ENCODE results near the gene FHAD1. TPM values are rescaled to one million over a fixed set of nuclear protein-coding genes. Genes with fewer than 3 reads are reported as not detected.

Gene FHAD1
- total and polyA plus RNA-seq, 9 of the 15 experiments (the other 6 are each of a cell fraction or from before 2014, with no cell fraction given): 0.32 to 2.1 (median 1.5) TPM; not detected in 1

DNA sequence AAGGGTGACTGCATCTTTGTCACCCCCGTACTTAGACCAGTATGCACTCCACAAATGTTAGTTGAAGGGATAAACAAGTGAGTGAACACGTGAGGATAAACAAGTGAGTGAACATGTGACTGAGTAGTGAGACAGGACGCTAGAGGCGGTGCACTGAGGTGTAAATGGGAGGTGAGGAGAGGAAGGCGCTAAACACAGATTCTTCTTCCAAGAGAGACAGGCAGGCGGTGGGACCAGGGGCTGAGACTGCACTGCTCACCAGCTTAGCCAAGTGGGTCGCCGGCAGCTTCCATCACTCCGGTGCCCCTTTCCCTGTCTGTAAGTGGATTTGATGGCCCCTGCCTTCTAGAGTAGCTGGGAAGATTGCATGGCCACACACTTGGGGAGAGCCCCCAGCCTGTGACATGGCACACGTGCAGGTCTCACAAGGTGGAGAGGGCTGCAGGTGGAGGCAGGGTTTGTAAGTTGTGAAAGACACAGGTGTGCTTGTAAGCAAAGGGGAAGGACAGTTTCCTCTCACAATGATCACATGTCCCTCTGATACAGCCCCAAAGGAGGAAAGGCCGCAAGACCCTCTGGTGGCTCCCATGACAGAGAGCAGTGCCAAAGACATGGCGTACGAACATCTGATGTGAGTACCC, 115.2 kb downstream of the FHAD1 start:
- ChIA-PET POLR2A (interaction anchor here (0.8 kb wide), 1 partner anchor 11 kb away, joined by 3 read pairs; no protein-coding TSS in a partner anchor), CTCF (ENCODE audit: low intra/inter-chr PET ratio) (no interaction called here)
- no peak overlapping the region for H3K4me3 ChIP-seq
- H3K9ac ChIP-seq (ENCODE audit: insufficient read depth in 1 of 2, low read depth in 2 of 2, low read length in 2 of 2): no peak overlapping the region
- H3K79me2 ChIP-seq (ENCODE audit: control insufficient read depth, insufficient read depth, low read length): no peaks in the 10 kb centered on the region
- no peak overlapping the region for H3K4me2 ChIP-seq (ENCODE audit: insufficient read depth, low read length)
- no peak overlapping the region for H2AFZ ChIP-seq (ENCODE audit: low read depth, low read length)
- ATAC-seq: no peak
- H3K9me3 ChIP-seq (replicated peaks; ENCODE audit: control insufficient read depth, insufficient read depth, low read depth, low read length): no peaks in the 10 kb centered on the region
- peaks cover 3 to 29% of the 10 kb centered on the region in 2 experiments for H3K27me3 ChIP-seq (ENCODE audit: control insufficient read depth in 2 of 2, insufficient read depth in 2 of 2, low read length in 2 of 2)
- no peaks in the 10 kb centered on the region for H3K36me3 ChIP-seq (ENCODE audit: control insufficient read depth, insufficient read depth, low read length)
- H3K9me1 ChIP-seq (ENCODE audit: control insufficient read depth, insufficient read depth, low read length): no peaks in the 10 kb centered on the region
- in situ Hi-C loops (cut with MboI): no loop called here
- no peak for FAIRE-seq
- DNase-seq (ENCODE audit: extremely low read depth in 1 of 4, low spot score in 3 of 4): no peak
- WGBS (ENCODE audit: insufficient coverage, low coverage, missing lambda C conversion rate): 35% methylated on average over 13 of the region's 13 CpGs
- intact Hi-C loops (cut with micrococcal nuclease): no loop called here
- H3K27ac ChIP-seq (ENCODE audit: extremely low read depth, low read depth, low read length): no peak overlapping the region
- BruUV-seq (replicated peaks): no TSS peak
- H3K4me1 ChIP-seq (replicated peaks in 1 of 2; ENCODE audit: control insufficient read depth in 2 of 2, insufficient read depth in 2 of 2, low read length in 2 of 2): peaks cover 12 to 13% of the 10 kb centered on the region in 2 experiments
- TF ChIP-seq, protein P1, sequence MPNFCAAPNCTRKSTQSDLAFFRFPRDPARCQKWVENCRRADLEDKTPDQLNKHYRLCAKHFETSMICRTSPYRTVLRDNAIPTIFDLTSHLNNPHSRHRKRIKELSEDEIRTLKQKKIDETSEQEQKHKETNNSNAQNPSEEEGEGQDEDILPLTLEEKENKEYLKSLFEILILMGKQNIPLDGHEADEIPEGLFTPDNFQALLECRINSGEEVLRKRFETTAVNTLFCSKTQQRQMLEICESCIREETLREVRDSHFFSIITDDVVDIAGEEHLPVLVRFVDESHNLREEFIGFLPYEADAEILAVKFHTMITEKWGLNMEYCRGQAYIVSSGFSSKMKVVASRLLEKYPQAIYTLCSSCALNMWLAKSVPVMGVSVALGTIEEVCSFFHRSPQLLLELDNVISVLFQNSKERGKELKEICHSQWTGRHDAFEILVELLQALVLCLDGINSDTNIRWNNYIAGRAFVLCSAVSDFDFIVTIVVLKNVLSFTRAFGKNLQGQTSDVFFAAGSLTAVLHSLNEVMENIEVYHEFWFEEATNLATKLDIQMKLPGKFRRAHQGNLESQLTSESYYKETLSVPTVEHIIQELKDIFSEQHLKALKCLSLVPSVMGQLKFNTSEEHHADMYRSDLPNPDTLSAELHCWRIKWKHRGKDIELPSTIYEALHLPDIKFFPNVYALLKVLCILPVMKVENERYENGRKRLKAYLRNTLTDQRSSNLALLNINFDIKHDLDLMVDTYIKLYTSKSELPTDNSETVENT (CRISPR knock-in tag; IDR thresholded peaks at IDR 0.05): no peak
- TF ChIP-seq, protein P2, sequence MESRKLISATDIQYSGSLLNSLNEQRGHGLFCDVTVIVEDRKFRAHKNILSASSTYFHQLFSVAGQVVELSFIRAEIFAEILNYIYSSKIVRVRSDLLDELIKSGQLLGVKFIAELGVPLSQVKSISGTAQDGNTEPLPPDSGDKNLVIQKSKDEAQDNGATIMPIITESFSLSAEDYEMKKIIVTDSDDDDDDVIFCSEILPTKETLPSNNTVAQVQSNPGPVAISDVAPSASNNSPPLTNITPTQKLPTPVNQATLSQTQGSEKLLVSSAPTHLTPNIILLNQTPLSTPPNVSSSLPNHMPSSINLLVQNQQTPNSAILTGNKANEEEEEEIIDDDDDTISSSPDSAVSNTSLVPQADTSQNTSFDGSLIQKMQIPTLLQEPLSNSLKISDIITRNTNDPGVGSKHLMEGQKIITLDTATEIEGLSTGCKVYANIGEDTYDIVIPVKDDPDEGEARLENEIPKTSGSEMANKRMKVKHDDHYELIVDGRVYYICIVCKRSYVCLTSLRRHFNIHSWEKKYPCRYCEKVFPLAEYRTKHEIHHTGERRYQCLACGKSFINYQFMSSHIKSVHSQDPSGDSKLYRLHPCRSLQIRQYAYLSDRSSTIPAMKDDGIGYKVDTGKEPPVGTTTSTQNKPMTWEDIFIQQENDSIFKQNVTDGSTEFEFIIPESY (CRISPR knock-in tag; IDR thresholded peaks at IDR 0.05): peak; percentile 56
- TF ChIP-seq NR1H2 (CRISPR knock-in tag; IDR thresholded peaks at IDR 0.05): no peak
- TF ChIP-seq U2AF2 (optimal IDR thresholded peaks at IDR 0.05; ENCODE audit: low read depth, low read length): no peak
- no peak for TF ChIP-seq RUNX1 (IDR thresholded peaks at IDR 0.05; ENCODE audit: low read depth)
- no peak for TF ChIP-seq KDM4B (IDR thresholded peaks at IDR 0.05; ENCODE audit: borderline replicate concordance in 2 of 2, low read depth in 1 of 2)
- TF ChIP-seq, protein P3, sequence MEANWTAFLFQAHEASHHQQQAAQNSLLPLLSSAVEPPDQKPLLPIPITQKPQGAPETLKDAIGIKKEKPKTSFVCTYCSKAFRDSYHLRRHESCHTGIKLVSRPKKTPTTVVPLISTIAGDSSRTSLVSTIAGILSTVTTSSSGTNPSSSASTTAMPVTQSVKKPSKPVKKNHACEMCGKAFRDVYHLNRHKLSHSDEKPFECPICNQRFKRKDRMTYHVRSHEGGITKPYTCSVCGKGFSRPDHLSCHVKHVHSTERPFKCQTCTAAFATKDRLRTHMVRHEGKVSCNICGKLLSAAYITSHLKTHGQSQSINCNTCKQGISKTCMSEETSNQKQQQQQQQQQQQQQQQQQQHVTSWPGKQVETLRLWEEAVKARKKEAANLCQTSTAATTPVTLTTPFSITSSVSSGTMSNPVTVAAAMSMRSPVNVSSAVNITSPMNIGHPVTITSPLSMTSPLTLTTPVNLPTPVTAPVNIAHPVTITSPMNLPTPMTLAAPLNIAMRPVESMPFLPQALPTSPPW (CRISPR knock-in tag; IDR thresholded peaks at IDR 0.05): no peak
- TF ChIP-seq, protein P4, sequence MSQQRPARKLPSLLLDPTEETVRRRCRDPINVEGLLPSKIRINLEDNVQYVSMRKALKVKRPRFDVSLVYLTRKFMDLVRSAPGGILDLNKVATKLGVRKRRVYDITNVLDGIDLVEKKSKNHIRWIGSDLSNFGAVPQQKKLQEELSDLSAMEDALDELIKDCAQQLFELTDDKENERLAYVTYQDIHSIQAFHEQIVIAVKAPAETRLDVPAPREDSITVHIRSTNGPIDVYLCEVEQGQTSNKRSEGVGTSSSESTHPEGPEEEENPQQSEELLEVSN (IDR thresholded peaks at IDR 0.05; ENCODE audit: borderline replicate concordance in 1 of 2, extremely low read depth in 1 of 2, insufficient read depth in 1 of 2, insufficient read length in 1 of 2, low read depth in 1 of 2, low read length in 1 of 2, poor library complexity in 1 of 2, severe bottlenecking in 1 of 2): no peak
- TF ChIP-seq HMG20A (CRISPR knock-in tag; conservative IDR thresholded peaks at IDR 0.05): no peak
- H4K20me1 ChIP-seq (replicated peaks; ENCODE audit: control insufficient read depth, insufficient read depth, low read length): no peaks in the 10 kb centered on the region

Data from K562 (cell line).